ENCODE results near the gene PARP14. TPM values are rescaled to one million over a fixed set of nuclear protein-coding genes. Genes with fewer than 3 reads are reported as not detected.
"Not testable (repeated sequence)": the region's sequence is repeated elsewhere in the genome, so short reads cannot be mapped to it uniquely, and the experiment has no call there.

Gene PARP14
- total and polyA plus RNA-seq, 4 donors: 13.9 to 40.3 (median 24.7) TPM

GRCh38 chr3:122739172-122739571, 58.5 kb downstream of the PARP14 start:
- no peak for DNase-seq (ENCODE audit: low read depth in 4 of 6, low spot score in 6 of 6)
- no peak overlapping the region for H3K4me3 ChIP-seq (ENCODE audit: low read depth, low read length)
- H3K4me1 ChIP-seq (ENCODE audit: control insufficient read depth, insufficient read depth, low read length): no peaks in the 10 kb centered on the region
- no peaks in the 10 kb centered on the region for H3K36me3 ChIP-seq (ENCODE audit: control insufficient read depth, insufficient read depth, low read length)
- H3K27ac ChIP-seq (ENCODE audit: low read depth, low read length): no peak overlapping the region
- no peaks in the 10 kb centered on the region for H3K9me3 ChIP-seq (ENCODE audit: control insufficient read depth, insufficient read depth, low read length)
- no CpG with 5 or more reads among the region's 3 CpGs for WGBS (ENCODE audit: insufficient coverage)
- no peaks in the 10 kb centered on the region for H3K27me3 ChIP-seq (ENCODE audit: control insufficient read depth, insufficient read depth, low read length)

GRCh38 chr3:122742234-122742633, 61.6 kb downstream of the PARP14 start:
- no peak for DNase-seq (ENCODE audit: low read depth in 4 of 6, low spot score in 6 of 6)
- Histone ChIP-seq H3K4me1 (ENCODE audit: control insufficient read depth, insufficient read depth, low read length) (no peaks in the 10 kb centered on the region), H3K4me3 (ENCODE audit: low read depth, low read length) (no peak overlapping the region), H3K9me3 (ENCODE audit: control insufficient read depth, insufficient read depth, low read length) (no peaks in the 10 kb centered on the region), H3K27ac (ENCODE audit: low read depth, low read length) (no peak overlapping the region), H3K36me3 (ENCODE audit: control insufficient read depth, insufficient read depth, low read length) (peaks cover 2% of the 10 kb centered on the region), H3K27me3 (ENCODE audit: control insufficient read depth, insufficient read depth, low read length) (no peaks in the 10 kb centered on the region)

GRCh38 chr3:122743581-122744120, 63.0 kb downstream of the PARP14 start:
- Histone ChIP-seq H3K27me3 (ENCODE audit: control insufficient read depth, insufficient read depth, low read length) (no peaks in the 10 kb centered on the region), H3K4me3 (ENCODE audit: low read depth, low read length) (no peak overlapping the region), H3K27ac (ENCODE audit: low read depth, low read length) (no peak overlapping the region), H3K9me3 (ENCODE audit: control insufficient read depth, insufficient read depth, low read length) (no peaks in the 10 kb centered on the region), H3K36me3 (ENCODE audit: control insufficient read depth, insufficient read depth, low read length) (peaks cover 2% of the 10 kb centered on the region), H3K4me1 (ENCODE audit: control insufficient read depth, insufficient read depth, low read length) (no peaks in the 10 kb centered on the region)
- WGBS (ENCODE audit: insufficient coverage): 100% methylated on average over 1 of the region's 4 CpGs
- DNase-seq (ENCODE audit: low read depth in 4 of 6, low spot score in 6 of 6): no peak

- Histone ChIP-seq H3K4me3 (ENCODE audit: low read depth, low read length) (no peak overlapping the region), H3K9me3 (ENCODE audit: control insufficient read depth, insufficient read depth, low read length) (no peaks in the 10 kb centered on the region), H3K27ac (ENCODE audit: low read depth, low read length) (no peak overlapping the region), H3K27me3 (ENCODE audit: control insufficient read depth, insufficient read depth, low read length) (no peaks in the 10 kb centered on the region), H3K36me3 (ENCODE audit: control insufficient read depth, insufficient read depth, low read length) (peaks cover 2% of the 10 kb centered on the region), H3K4me1 (ENCODE audit: control insufficient read depth, insufficient read depth, low read length) (no peaks in the 10 kb centered on the region)
- WGBS (ENCODE audit: insufficient coverage): no CpG with 5 or more reads among the region's 4 CpGs
- no peak for DNase-seq (ENCODE audit: low read depth in 4 of 6, low spot score in 6 of 6)
Observed at GRCh38 chr3:122745369-122746021, 64.9 kb downstream of the PARP14 start.

GRCh38 chr3:122747295-122747694, 66.7 kb downstream of the PARP14 start:
- not testable (repeated sequence) for H3K36me3 ChIP-seq (ENCODE audit: control insufficient read depth, insufficient read depth, low read length); DNase-seq (ENCODE audit: low read depth in 4 of 6, low spot score in 6 of 6); H3K9me3 ChIP-seq (ENCODE audit: control insufficient read depth, insufficient read depth, low read length); H3K4me1 ChIP-seq (ENCODE audit: control insufficient read depth, insufficient read depth, low read length); H3K27me3 ChIP-seq (ENCODE audit: control insufficient read depth, insufficient read depth, low read length); H3K4me3 ChIP-seq (ENCODE audit: low read depth, low read length); H3K27ac ChIP-seq (ENCODE audit: low read depth, low read length)
- WGBS (ENCODE audit: insufficient coverage): no CpG with 5 or more reads among the region's 35 CpGs

- Histone ChIP-seq H3K27me3 (ENCODE audit: control insufficient read depth, insufficient read depth, low read length) (no peaks in the 10 kb centered on the region), H3K9me3 (ENCODE audit: control insufficient read depth, insufficient read depth, low read length) (no peaks in the 10 kb centered on the region), H3K4me3 (ENCODE audit: low read depth, low read length) (no peak overlapping the region), H3K27ac (ENCODE audit: low read depth, low read length) (no peak overlapping the region), H3K4me1 (ENCODE audit: control insufficient read depth, insufficient read depth, low read length) (no peaks in the 10 kb centered on the region), H3K36me3 (ENCODE audit: control insufficient read depth, insufficient read depth, low read length) (peaks cover 2% of the 10 kb centered on the region)
- no CpG with 5 or more reads among the region's 1 CpG for WGBS (ENCODE audit: insufficient coverage)
- no peak for DNase-seq (ENCODE audit: low read depth in 4 of 6, low spot score in 6 of 6)
Observed at GRCh38 chr3:122748347-122748746, 67.7 kb downstream of the PARP14 start.

GRCh38 chr3:122754929-122755328, 74.3 kb downstream of the PARP14 start:
- Histone ChIP-seq H3K27ac (ENCODE audit: low read depth, low read length) (no peak overlapping the region), H3K36me3 (ENCODE audit: control insufficient read depth, insufficient read depth, low read length) (no peaks in the 10 kb centered on the region), H3K9me3 (ENCODE audit: control insufficient read depth, insufficient read depth, low read length) (no peaks in the 10 kb centered on the region), H3K4me1 (ENCODE audit: control insufficient read depth, insufficient read depth, low read length) (no peaks in the 10 kb centered on the region), H3K27me3 (ENCODE audit: control insufficient read depth, insufficient read depth, low read length) (no peaks in the 10 kb centered on the region), H3K4me3 (ENCODE audit: low read depth, low read length) (no peak overlapping the region)
- peak in 1 of 6 donors; percentile 10 for DNase-seq (ENCODE audit: low read depth in 4 of 6, low spot score in 6 of 6)
- 57% methylated on average over 1 of the region's 5 CpGs for WGBS (ENCODE audit: insufficient coverage)

GRCh38 chr3:122755491-122755890, 74.9 kb downstream of the PARP14 start:
- Histone ChIP-seq H3K4me1 (ENCODE audit: control insufficient read depth, insufficient read depth, low read length) (no peaks in the 10 kb centered on the region), H3K27me3 (ENCODE audit: control insufficient read depth, insufficient read depth, low read length) (no peaks in the 10 kb centered on the region), H3K27ac (ENCODE audit: low read depth, low read length) (no peak overlapping the region), H3K4me3 (ENCODE audit: low read depth, low read length) (no peak overlapping the region), H3K36me3 (ENCODE audit: control insufficient read depth, insufficient read depth, low read length) (no peaks in the 10 kb centered on the region), H3K9me3 (ENCODE audit: control insufficient read depth, insufficient read depth, low read length) (no peaks in the 10 kb centered on the region)
- WGBS (ENCODE audit: insufficient coverage): no CpG with 5 or more reads among the region's 2 CpGs
- DNase-seq (ENCODE audit: low read depth in 4 of 6, low spot score in 6 of 6): no peak

- Histone ChIP-seq H3K27me3 (ENCODE audit: control insufficient read depth, insufficient read depth, low read length) (no peaks in the 10 kb centered on the region), H3K4me3 (ENCODE audit: low read depth, low read length) (no peak overlapping the region), H3K36me3 (ENCODE audit: control insufficient read depth, insufficient read depth, low read length) (no peaks in the 10 kb centered on the region), H3K9me3 (ENCODE audit: control insufficient read depth, insufficient read depth, low read length) (no peaks in the 10 kb centered on the region), H3K4me1 (ENCODE audit: control insufficient read depth, insufficient read depth, low read length) (no peaks in the 10 kb centered on the region), H3K27ac (ENCODE audit: low read depth, low read length) (no peak overlapping the region)
- DNase-seq (ENCODE audit: low read depth in 4 of 6, low spot score in 6 of 6): no peak
- WGBS (ENCODE audit: insufficient coverage): 88% methylated on average over 2 of the region's 3 CpGs
Observed at GRCh38 chr3:122758877-122759560, 78.4 kb downstream of the PARP14 start.
